PC-9 (cell line): ENCODE measurements around the gene FERMT2.

Source experiments
- EZH2 ChIP-seq: fragments of 200-600 bp; sonication (generic); IDR thresholded peaks from 2 replicates; pipeline ENCODE4 v1.8.0; 2017; ENCODE audit warnings: antibody characterized with exemption, low read depth
- TF ChIP-seq, protein P1 (sequence below): fragments of 200-600 bp; sonication (generic); conservative IDR thresholded peaks from 2 replicates; pipeline ENCODE4 v1.6.1; 2017; ENCODE audit warnings: mixed run types, antibody characterized with exemption, mild to moderate bottlenecking, moderate library complexity

DNA sequence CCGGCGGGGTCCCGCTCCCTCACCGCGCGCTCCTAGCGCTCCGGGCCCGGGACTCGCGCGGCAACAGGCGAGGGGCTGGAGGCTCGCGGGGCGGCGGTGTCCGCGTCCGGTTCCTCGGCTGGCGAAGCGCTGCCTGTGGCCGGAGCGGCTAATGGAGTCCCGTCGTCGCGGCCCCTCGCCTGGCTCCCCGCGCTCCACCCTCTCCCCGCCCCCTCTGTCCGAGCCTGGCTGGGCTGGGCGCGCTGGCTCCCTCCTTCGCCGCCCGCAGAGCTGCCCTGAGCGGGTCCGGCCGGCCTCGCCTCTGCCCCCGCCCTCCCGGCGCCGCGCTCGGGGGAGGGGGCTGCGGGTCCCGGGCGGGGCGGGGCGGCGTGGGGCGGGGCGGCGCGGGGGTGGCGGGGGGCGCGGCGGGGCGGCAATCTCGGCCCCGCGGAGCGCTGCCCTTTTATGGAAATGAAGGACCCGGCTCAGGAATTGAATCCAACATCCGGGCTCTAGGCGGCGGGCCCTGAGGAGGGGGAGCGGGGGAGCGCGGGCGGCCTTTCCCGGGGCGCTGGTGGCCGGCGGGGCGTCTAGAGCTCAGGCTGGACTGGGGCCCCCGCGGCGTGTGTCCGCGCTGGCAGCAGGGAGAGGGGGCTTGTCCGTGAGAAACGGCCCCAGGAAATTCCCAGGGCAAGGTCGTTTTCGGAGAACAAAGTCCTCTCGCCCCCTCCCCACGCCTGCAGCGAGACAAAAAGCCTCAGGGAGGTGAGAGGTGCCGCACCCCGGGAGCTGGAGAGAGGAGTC, at the start of gene FERMT2:
- TF ChIP-seq, protein P1, sequence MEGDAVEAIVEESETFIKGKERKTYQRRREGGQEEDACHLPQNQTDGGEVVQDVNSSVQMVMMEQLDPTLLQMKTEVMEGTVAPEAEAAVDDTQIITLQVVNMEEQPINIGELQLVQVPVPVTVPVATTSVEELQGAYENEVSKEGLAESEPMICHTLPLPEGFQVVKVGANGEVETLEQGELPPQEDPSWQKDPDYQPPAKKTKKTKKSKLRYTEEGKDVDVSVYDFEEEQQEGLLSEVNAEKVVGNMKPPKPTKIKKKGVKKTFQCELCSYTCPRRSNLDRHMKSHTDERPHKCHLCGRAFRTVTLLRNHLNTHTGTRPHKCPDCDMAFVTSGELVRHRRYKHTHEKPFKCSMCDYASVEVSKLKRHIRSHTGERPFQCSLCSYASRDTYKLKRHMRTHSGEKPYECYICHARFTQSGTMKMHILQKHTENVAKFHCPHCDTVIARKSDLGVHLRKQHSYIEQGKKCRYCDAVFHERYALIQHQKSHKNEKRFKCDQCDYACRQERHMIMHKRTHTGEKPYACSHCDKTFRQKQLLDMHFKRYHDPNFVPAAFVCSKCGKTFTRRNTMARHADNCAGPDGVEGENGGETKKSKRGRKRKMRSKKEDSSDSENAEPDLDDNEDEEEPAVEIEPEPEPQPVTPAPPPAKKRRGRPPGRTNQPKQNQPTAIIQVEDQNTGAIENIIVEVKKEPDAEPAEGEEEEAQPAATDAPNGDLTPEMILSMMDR: no peak
- no peak for TF ChIP-seq EZH2
